Measurements from ENCODE around the gene TRPM4.
"Not testable (repeated sequence)": the region's sequence is repeated elsewhere in the genome, so short reads cannot be mapped to it uniquely, and the experiment has no call there.

TRPM4 gene

DNA sequence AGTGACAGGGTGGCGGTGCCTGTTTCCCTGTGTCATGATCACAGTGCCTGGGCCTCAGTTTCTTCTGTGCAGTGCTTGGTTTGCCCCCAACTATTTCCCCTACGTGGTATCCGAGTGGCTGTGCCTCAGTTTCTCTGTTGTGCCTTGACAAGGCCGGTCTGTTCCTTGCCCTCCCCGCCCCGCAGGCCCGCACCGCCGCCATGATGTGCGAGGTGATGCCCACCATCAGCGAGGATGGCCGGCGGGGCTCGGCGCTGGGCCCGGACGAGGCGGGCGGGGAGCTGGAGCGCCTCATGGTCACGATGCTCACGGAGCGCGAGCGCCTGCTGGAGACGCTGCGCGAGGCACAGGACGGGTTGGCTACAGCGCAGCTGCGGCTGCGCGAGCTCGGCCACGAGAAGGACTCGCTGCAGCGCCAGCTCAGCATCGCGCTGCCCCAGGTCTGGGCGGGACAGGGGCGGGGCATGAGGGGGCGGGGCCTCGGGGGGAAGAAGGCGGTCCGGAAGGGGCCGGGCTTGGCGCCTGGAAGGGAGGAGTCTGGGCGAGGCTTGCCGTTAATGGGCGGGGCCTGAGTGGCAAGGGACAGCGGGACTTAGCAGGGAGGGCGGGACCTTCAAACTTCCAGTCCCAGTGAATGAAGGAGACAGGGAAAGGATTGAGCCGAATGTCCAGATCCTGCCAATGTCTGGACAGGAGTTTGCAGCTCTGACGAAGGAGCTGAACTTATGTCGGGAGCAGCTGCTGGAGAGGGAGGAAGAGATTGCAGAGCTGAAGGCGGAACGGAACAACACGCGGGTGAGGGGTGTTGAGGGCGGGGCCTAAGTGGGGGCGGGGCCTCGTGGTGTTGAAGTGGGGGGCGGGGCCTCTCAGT, 29.7 kb upstream of the TRPM4 start:
- DNase-seq = peak; percentile 90 to 91

DNA sequence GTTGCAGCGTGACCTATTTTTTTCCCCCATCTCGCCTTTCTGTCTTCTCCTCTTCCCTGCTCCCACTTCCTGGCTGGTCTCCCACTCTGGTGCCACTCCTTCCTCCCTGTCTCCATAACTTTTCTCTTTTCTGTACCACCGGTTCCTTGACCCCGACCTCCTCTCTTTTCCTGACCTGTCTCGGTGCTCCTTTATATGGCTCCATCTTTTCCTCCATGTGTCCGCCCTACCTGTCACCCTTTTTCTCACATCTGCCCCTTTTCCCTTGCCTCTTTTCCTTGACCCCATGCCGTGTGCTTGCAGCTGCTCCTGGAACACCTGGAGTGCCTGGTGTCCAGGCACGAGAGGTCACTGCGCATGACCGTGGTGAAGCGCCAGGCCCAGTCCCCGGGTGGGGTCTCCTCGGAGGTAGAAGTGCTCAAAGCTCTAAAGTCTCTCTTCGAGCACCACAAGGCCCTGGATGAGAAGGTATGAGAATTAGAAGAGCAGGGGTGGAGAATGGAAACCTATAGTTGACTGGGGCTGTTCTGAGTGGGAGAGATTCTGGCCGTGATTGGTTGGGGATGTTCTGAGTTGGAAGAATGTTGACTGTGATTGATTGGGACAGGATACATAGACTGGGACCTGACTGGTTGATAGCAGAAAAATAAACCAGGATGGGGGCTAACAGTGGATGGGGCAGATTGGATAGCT, 28.9 kb upstream of the TRPM4 start:
- no peak for DNase-seq

DNA sequence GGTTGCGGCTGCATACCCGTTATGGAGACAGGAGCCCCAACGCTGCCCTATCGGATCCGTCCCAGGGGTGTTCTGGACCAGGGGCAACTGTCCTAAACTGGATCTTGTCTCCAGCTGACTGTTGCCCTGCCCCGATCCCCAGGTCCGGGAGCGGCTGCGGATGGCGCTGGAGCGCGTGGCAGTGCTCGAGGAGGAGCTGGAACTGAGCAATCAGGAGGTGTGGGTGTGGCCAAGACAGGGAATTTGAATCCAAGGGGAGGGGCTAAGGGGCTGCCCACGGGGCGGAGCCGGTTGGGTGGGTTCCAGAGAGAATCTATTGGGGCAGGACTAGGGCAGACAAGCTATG, 28.4 kb upstream of the TRPM4 start:
- no peak for DNase-seq

DNA sequence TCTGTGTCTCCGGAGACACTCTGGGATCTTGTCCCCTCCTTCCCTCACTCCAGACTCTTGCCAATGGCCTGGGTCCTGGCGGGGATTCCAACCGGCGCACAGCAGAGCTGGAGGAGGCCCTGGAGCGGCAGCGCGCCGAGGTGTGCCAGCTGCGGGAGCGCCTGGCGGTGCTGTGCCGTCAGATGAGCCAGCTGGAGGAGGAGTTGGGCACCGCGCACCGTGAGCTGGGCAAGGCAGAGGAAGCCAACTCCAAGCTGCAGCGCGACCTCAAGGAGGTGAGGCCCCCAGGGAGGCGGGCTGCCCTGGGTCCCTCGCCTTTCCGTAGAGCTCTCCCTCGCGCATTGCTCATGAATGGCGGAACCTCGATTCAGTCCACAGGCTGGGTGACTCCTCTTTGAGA, 27.3 kb upstream of the TRPM4 start:
- DNase-seq = no peak

DNA sequence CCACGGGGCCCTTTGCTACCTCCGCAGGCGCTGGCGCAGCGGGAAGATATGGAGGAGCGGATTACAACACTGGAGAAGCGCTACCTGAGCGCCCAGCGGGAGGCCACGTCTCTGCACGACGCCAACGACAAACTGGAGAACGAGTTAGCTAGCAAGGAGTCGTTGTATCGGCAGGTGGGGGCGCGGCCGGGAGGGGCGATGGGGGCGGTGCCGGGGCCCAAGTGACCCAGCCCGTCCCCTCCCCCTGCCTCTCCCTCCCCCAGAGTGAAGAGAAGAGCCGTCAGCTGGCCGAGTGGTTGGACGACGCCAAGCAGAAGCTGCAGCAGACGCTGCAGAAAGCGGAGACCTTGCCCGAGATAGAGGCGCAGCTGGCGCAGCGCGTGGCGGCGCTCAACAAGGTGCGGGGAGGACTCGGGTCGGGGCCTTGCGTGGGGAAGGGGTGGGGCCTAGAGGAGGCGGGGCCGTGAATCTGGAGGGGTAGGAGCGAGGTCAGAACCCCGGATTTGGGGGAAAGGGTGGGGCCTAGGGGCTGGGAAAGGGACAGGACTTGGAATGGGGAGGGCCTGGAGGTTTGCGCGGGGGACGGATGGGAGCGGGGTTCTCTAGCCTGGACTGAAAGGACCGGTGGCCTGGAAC, 24.5 kb upstream of the TRPM4 start:
- DNase-seq = peak in 1 of 2 experiments; percentile 21

DNA sequence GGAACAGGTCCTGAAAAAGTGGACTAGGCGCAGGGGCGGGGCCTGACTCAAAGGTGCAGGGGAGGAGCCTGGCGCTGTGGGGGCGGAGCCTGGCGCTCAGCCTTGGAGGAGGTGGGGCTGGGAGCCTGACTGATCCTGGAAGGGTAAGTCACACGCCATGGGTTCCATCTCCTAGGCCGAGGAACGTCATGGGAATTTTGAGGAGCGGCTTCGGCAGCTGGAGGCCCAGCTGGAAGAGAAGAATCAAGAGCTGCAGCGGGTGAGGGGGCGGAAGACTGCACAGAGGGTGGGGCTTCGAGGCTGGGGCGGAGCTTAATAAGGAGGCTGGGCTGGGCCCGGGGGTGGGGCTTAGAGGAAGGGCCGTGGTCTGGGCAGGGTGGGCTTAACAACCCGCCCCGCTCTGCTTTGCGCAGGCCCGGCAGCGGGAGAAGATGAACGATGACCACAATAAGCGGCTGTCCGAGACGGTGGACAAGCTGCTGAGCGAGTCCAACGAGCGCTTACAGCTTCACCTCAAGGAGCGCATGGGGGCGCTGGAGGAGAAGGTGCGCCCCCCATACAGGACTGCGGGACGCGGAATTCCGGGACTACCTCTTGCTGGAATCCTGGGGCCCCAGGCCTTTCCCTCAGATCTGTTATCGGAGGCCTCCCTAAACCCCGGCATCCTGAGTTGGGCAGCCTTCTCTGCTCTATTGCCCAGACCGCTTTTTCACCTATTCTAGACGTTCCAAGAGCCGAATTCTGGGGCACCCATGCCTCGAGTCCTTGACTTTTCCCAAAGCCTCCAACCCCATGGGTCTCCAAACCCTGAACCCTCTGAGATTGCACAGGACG, 23.8 kb upstream of the TRPM4 start:
- DNase-seq = peak; percentile 42 to 46

DNA sequence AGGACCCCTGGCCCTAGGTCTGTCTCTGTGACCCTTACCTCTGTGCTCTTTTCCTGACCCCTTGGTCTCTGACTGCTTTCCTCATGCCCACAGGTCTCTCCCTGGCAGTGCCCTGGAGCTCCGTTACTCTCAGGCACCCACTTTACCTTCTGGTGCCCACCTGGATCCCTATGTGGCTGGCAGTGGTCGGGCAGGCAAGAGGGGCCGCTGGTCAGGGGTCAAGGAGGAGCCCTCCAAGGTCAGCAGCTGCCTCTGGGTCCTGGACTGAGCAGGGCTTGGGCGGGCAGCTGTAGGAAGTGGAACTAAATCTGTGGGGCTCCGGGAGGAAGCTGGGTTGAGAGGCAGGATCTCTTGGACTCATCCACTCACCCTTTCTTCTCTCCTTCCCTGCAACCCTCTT, 21.9 kb upstream of the TRPM4 start:
- DNase-seq = no peak

DNA sequence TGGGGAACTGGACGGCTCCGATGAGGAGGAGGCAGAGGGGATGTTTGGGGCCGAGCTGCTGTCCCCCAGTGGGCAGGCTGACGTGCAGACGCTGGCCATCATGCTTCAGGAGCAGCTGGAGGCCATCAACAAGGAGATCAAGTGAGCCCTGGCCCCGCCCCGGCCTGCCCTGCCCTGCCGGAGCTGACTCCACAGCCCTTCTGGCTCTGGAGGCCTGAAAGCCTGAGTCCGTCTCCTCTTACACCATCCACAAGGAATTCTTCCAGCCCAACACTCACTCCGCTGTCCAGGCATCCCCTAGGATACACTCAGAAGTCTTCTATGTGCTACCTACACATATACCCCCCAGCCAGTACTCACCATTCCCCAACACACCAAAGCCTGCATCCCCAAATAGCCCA, 20.8 kb upstream of the TRPM4 start:
- no peak for DNase-seq

DNA sequence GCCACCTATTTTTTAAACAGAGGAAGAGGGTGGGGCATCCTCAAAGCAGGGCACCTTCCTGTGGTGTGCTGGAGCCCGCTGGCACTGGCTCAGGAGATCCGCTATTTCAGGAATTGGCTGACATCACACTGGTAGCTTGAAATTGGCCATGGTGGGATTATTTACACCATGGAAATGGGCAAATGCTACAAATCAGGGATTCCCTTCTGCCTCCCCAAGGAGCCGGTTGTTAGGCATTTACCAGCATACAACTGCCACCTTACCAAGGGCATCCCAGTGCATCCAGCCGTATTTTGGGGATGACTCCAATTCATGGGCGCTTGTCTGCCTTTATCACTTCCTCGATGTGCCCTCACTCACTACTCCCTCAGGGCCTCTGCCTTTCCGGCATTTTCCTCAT, 16.6 kb upstream of the TRPM4 start:
- DNase-seq = no peak

DNA sequence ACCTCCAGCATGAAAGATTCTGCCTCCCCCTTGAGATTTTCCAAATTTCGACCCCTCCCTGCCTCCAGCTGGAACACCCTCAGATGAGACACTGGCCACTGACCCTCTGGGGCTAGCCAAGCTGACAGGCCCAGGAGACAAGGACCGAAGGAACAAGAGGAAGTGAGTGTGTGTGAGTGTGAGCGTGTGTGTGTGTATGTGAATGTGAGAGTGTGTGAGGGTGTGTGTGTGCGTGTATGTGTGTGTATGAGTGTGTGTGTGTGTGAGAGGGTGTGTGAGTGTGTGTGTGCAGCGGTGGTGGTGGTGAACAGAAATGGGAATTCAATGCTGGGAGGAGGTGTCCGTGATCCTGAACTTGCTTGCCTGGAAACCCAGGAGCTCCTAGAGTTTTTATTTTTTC, 16.2 kb upstream of the TRPM4 start:
- DNase-seq = no peak

DNA sequence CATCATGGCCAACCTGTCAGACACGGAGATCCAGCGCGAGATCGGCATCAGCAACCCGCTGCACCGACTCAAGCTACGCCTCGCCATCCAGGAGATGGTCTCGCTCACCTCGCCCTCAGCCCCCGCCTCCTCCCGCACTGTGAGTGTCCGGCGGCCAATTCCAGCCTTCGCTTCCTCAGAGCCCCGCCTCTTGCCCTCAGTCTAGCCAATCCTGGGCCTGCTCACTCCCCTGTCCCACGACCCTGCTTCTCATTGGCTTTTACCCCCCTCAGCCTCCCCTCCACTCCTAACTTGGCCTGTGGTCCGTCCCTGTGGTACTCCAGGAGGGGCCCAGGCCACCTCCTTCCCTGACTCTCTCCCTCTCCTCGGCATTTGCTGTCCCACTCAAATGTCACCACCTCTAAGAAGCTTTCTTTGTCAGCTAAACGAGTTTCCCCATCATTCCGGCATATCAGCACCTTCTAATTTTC, 14.7 kb upstream of the TRPM4 start:
- DNase-seq = peak; percentile 41 to 42

DNA sequence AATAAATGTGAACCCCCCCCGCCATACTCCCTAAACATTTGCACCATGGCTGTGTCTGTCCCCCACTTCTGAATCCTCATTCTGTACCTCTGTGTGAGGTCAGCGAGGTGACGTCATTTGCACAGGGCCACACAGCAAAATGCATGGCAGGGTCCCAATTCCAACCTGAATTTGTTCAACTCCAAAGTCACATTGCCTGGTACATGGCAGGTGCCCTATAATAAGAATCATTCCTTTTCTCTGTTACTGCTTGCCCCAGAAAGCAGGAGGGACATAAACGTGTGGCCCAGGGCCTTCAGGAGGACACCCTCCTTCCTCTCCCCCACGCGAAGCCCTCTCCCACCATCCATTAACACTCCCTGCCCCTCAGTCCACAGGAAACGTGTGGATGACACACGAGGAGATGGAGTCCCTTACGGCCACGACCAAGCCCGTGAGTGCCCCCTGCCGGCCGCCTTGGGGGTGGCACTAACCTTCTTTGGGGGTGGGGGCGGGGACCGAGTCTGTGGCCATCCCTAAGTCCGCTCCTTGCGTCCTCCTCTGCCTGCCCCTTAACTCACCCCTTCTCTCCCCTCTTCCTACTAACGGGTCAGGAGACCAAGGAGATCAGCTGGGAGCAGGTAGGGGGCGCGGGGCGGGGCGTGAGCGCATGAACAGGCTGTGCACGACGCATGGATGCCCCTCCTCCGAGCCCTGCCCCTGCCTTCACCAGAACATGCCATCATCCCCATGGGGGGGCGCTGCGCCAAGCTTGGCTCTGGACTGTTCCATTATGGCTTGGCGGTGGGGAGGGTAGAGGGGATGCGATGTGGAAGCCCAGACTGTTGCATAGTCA, 11.8 kb upstream of the TRPM4 start:
- DNase-seq = peak; percentile 69 to 74

DNA sequence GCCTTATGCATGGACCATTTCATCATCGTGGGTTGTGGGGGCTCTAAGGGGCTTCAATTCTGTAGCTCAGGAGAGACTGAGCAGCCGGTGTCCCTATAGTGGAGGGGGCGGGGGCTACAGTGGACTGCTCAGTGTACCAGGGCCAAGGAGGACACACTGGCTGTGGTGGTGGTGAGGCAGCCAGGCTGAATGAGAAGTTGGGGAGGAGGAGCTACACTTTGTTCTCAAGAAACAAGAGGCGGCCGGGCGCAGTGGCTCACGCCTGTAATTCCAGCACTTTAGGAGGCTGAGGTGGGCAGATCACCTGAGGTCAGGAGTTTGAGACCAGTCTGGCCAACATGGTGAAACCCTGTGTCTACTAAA, 11.2 kb upstream of the TRPM4 start:
- DNase-seq = not testable (repeated sequence)

DNA sequence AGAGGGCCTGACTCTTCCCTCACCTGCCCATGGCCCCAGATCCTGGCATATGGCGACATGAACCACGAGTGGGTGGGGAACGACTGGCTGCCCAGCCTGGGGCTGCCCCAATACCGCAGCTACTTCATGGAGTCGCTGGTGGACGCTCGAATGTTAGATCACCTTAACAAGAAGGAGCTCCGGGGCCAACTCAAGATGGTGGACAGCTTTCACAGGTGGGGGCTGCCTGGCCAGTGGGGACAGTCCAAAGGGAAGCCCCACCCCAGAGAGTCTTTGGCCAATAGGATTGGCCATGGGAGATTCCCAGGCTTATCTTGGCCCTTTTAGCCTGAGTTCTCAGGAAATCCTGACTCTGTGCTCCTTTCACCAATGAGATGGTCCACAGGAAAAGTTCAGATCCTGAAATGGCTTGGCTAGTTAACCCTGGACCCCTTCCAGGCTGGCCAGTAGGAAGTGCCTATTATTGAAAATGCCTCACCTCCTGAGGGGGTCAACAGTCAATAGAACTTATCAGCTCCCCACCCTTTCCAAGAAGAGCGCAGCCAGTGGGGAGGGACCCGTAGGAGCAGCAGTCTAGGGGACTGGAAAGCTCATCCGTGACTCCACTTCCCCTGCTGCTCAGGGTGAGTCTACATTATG, 9.4 kb upstream of the TRPM4 start:
- DNase-seq = no peak

DNA sequence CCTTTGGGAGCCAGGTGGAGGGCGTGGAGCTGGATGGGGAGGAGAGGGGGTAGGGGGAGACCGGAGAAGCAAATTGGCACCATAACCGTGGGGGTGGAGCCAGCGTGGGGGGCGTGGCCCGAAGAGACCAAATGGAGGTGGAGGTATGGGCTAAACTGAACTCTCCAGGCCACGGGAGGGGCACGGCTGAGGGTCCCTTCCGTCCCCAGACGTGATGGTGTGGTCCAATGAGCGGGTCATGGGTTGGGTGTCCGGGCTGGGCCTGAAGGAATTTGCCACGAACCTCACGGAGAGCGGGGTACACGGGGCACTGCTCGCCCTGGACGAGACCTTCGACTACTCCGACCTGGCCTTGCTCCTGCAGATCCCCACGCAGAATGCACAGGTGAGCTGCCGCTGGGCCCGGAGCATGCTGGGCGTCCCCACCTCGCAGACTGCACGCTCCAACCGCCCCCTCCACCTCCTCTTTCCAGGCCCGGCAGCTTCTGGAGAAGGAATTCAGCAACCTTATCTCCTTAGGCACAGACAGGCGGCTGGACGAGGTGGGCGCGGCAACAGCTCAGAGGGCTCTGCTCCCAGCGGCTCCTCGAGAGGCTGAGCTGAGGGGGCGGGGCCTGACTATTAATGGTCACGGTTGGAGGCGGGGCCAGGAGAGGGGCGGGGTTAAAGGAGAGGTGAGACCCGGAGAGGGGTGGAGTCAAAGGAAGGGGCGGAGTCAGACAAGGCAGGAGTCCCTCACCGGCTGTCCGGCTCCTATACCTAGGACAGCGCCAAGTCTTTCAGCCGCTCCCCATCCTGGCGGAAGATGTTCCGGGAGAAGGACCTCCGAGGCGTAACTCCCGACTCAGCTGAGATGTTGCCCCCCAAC, 8.6 kb upstream of the TRPM4 start:
- peak; percentile 74 for DNase-seq

DNA sequence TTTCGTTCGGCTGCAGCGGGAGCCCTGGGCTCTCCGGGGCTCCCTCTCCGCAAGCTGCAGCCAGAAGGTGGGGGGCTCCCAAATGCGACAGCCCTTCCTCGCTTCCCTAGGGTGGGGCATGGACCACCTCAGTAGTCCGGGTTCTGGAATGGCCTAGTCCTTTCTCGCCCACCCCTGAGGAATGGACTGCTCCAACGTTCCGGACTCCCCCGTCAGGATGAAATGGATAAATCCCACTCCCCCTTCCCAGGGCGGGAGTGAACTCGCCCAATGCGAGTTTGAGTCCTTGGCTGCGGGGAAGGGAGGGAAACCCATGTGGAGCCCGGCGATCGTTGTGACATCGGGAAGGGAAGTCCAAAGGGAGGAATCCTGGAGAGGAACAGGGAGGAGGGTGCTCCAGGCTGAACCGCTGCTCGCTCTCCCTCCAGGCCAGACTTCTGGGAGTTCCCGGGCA, 7.9 kb upstream of the TRPM4 start:
- DNase-seq = no peak

DNA sequence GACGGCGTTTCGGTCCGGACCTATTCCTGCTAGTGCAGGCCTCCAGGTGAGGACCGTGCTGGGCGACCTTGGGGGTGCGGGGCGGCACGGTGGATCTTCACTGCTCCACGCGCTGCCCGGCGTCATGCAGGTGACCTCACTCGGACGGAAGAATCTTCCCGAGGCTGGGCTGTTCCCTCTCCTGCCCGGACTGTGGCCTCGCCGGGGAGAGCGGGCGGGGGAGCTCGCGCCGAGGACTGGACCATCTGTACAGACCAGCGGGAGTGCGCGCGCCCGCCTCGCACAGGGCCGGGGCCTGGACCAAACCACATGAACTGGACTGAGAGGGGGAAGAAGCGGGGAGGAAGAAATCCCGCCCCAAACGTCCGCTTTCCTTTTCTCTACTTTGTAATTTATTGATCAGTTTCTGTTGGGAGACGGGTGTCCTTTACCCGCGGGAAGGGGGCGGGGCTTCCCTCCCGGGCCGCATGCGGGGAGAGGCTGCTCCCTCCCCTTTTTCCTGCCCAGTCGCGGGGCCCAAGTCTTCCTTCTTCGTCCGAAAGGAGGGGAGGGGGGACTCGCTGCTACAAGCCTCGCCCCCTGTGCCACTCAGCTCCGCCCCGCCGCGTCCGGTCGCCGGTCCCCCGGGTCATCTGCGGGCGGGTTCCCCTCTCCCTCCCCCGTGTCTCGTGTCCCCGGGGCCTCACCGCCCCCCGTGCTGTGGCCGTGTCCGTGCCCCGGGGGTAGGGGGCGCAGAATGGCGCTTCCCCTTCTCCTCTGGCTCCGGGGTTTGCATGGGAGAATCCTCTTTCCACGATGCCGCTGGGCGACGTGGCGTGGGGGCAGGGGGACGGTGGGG, 7.3 kb upstream of the TRPM4 start:
- DNase-seq = peak; percentile 15 to 23

DNA sequence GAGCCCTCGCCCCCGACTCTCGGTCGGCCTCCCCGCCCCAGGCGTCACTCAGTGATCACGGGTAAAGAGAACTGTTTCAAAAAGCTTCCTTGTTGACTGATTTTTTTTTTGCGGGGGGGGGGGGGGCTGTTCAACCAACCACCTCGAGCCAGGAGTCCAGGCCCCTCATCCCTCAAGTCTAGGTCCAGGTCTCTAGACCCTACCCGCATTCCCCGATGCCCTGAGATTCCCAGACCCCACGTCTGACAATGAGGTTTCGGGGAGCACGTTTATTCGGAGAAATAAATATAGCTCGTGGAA, 6.7 kb upstream of the TRPM4 start:
- no peak for DNase-seq

DNA sequence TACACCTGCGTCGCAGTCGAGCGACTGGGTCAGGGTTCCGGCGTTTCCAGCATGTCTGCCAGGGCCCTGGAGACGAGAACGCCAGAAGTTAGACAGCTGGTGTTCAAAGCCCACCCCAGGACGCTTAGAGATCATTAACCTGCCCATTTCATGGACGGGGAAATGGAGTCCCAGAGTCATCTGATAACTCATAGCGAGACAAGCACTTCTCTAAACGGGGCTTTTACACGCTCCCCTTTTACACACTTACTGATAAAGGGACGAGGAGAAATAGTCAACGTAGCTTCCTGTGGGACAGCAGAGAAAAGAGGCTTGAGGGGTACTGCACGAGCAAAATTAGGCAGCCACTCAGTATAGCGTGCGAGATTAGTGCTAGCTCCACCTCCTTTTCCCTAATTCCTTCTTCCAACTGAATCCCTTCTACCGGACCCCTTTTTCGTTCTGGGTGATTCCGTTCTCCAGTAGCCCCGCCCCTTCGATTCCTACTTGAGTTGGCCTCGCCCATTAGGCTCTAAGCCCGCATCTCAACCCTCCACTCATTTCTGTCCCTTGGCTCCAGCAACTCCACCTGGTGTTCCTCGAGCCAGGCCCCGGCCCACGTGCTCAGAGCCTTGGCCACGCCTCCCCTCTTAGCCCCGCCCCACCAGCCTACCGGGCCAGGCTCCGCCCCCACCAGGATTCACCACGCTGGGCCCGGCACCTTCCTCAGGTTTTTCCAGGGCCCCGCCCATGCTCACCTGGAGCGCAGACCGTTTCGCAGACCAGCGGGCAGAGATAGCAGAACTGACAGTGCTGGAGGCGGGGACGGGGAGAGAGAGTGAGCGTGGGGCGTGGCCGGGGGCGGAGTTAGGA, 6.1 kb upstream of the TRPM4 start:
- no peak for DNase-seq

Measured in activated CD4-positive, alpha-beta T cell treated with anti-CD3 and anti-CD28 coated beads, Interleukin-2, amount 50 U/mL, for 4 hours (primary cell).